GM19324 (cell line): ENCODE data around the gene CLIC2.
"Not testable (repeated sequence)": the region's sequence is repeated elsewhere in the genome, so short reads cannot be mapped to it uniquely, and the experiment has no call there.

Experiments
- ATAC-seq: cut with Tn5 transposase; IDR thresholded peaks from one replicate; pipeline ENCODE4 v1.9.1; 2021; ENCODE audit warnings: mild to moderate bottlenecking, moderate library complexity; ENCODE audit not compliant: unreplicated experiment, low FRiP score

Gene CLIC2

GRCh38 chrX:155334486-155335336 is at the start of gene CLIC2:
CLIC2 (minus strand) TSS chrX:155334614; CDS start chrX:155334427, 187 bp downstream.
- ATAC-seq = no peak

GRCh38 chrX:155382529-155382967 is 48.1 kb upstream of the CLIC2 start:
- ATAC-seq = peak; percentile 52

- peak; percentile 83 for ATAC-seq
Observed at GRCh38 chrX:155381843-155382528, 47.6 kb upstream of the CLIC2 start, which contains the start of gene F8A2. F8A2 (plus strand) TSS chrX:155382095; CDS start chrX:155382115, 20 bp downstream.

- ATAC-seq = not testable (repeated sequence)
Observed at GRCh38 chrX:155379802-155380201, 45.4 kb upstream of the CLIC2 start.

GRCh38 chrX:155373777-155374458 is 39.5 kb upstream of the CLIC2 start:
- ATAC-seq = not testable (repeated sequence)

- not testable (repeated sequence) for ATAC-seq
Observed at GRCh38 chrX:155363712-155364111, 29.3 kb upstream of the CLIC2 start.

- ATAC-seq = not testable (repeated sequence)
Observed at GRCh38 chrX:155349448-155349847, 15.0 kb upstream of the CLIC2 start.

GRCh38 chrX:155345689-155346088 is 11.3 kb upstream of the CLIC2 start:
- ATAC-seq = not testable (repeated sequence)

- ATAC-seq = not testable (repeated sequence)
Observed at GRCh38 chrX:155335337-155335712, 911 bp upstream of the CLIC2 start.

GRCh38 chrX:155333544-155334100 is 792 bp downstream of the CLIC2 start:
- no peak for ATAC-seq

- no peak for ATAC-seq
Observed at GRCh38 chrX:155330992-155331391, 3.4 kb downstream of the CLIC2 start.

GRCh38 chrX:155329293-155329692 is 5.1 kb downstream of the CLIC2 start:
- no peak for ATAC-seq

GRCh38 chrX:155326610-155327009 is 7.8 kb downstream of the CLIC2 start:
- no peak for ATAC-seq

GRCh38 chrX:155314260-155314659 is 20.2 kb downstream of the CLIC2 start:
- ATAC-seq = no peak

GRCh38 chrX:155313766-155314165 is 20.6 kb downstream of the CLIC2 start:
- ATAC-seq = no peak

GRCh38 chrX:155293771-155294170 is 40.6 kb downstream of the CLIC2 start:
- no peak for ATAC-seq

GRCh38 chrX:155279873-155280272 is 54.5 kb downstream of the CLIC2 start:
- ATAC-seq = no peak

GRCh38 chrX:155270969-155271368 is 63.4 kb downstream of the CLIC2 start:
- no peak for ATAC-seq

GRCh38 chrX:155267995-155268394 is 66.4 kb downstream of the CLIC2 start:
- not testable (repeated sequence) for ATAC-seq

GRCh38 chrX:155266439-155266838 is 68.0 kb downstream of the CLIC2 start:
- no peak for ATAC-seq
